HG02642 (cell line): ENCODE data around the gene KCNC2.
"Not testable (repeated sequence)": the region's sequence is repeated elsewhere in the genome, so short reads cannot be mapped to it uniquely, and the experiment has no call there.

Experiments
- ATAC-seq: cut with Tn5 transposase; IDR thresholded peaks from one replicate; pipeline ENCODE4 v1.9.1; 2021; ENCODE audit warnings: mild to moderate bottlenecking; ENCODE audit not compliant: unreplicated experiment, poor library complexity

KCNC2 gene

DNA sequence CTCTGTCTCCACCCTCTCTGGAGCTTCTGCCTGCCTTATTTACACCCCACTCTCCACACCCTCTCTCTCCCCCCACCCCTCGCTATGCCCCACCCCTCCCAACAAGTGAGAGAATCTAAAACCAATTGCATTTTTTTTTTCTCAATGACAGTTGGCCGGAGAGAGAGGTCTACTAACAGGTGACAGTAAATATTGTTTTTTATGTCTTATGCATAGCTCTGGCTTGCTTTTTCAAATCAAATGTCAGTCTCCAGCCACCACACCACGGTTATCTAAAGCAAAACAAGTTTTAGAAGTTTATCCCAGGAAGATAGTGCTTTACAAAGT is at the start of gene KCNC2:
KCNC2 (minus strand) TSS at position 28 of the 327 bp plus-strand sequence.
- ATAC-seq = no peak

DNA sequence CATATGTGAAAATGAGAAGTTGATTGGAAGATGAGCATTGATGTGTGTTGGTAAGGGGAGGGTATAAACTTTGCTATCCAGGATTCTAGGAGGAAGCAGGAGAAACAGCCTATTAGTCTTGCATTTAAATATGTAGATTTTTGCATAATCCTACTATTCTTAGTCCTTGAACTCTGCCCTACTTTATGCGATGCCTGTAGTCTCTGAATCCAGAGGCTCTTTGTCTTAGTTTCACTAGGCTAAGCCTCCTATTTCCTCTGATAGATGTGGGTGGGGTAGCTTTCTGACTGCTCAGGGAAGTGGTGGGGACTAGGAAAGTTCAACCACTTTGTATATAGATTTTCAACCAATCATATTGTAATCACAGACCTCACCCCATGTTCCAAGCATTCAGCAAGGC is 49.5 kb upstream of the KCNC2 start:
- ATAC-seq = no peak

GRCh38 chr12:75257510-75257909 is 47.9 kb upstream of the KCNC2 start:
- no peak for ATAC-seq

DNA sequence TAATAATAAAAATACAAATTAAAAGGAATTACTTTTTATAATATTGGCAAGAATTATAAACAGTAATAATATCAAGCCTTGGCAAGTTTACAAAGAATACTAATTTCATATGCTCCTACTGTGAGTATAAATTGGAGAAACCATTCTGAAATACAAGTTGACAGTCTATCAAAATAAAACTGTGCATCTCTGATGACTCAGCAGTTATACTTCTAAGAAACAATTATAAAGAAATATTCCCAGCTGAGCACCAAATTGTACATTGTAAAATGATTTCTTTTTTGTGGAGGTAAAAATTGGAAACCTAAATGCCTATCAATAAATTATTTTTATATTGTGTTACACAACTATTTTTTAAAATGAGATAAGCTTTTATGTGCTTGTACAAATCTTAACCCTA is 35.5 kb upstream of the KCNC2 start:
- no peak for ATAC-seq

DNA sequence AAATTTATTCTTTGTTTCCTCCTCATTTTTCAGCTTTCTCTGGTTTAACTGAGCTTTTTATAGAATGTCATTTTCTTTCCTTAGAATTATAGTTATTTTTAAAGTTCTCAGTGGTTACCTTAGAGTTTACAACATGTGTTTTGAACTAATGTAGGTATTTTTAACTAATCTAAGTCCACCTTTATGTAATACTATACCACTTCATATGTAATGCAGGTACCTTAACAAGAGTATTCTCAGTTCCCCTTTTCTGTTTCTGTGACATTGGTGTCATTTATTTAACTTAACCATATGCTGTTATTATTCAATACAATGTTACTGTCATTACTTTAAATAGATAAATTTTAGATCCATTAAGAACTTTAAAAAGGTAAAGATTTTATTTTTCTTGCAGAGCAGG is 30.3 kb upstream of the KCNC2 start:
- ATAC-seq = peak; percentile 54

- ATAC-seq = no peak
Observed at GRCh38 chr12:75236206-75236605, 26.6 kb upstream of the KCNC2 start.

DNA sequence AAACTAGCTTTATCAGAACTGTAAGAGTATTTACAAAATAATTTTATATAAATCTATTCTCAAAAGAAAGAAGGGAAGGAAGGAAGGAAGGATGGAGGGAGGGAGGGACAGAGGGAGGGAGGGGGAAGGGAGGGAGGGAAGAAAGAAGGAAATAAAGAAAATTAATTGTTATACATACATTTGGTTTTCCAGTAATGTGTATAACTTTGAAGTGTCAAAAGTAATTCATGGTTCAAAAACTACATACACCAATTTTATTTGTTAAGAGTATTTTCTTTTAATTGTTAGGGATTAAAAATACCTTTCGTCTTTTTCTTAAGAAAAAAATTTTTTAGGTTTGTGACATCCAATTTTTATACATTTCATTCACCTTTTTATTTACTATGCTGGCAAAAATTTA is 17.5 kb upstream of the KCNC2 start:
- no peak for ATAC-seq

DNA sequence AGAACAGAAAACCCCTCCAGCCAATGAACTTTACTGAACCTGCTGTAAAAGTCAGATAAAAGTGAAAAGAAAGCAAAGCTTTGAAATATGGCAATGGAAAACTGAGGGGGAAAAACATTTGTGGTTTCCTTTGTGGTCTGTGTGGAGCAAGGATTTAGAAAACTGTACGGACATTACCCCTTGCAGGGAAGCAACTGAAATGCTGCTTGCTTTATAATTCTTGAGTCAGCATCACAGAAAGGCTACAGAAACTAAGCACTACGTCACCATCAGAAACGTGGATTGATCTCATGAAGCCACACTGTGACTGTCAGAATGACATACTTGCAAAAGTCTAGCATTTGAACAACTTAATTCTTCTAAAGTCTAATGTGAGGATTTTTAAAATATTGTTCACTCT is 2.4 kb upstream of the KCNC2 start:
- no peak for ATAC-seq

- ATAC-seq = no peak
Observed at GRCh38 chr12:75208856-75209811, 505 bp downstream of the KCNC2 start.

DNA sequence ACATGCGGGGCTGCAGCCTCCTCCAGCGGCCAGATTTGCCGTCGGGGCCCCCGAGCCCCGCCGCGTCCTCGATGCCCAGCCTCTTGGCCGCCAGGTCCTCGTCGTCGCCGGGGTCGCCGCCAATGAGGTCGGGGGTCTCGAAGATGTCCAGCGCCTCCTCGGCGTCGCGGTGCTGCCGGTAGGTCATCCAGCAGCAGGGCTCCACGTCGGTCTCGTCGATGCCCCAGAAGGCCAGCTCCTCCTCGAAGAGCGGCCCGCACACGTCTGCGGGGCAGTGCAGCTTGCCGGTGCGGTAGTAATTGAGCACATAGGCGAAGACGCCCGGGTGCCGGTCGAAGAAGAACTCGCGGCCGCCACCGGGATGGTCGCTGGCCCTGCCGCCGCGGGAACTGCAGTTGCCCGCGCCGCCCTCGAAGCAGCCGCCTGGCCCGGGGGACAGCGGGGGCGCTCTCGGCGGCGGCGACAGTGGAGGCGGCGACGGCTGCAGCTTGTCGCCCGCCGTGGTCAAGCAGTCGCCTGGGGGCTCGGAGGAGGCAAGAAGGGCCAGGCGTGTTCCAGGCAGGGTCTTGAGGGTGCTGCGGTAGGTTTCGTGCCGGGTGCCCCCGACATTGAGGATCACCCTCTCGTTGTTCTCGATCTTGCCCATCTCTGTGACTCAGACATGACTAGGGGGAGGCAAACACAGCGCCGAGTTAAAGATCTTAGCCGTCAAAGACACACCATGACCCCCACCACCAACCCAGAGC is 2.1 kb downstream of the KCNC2 start:
- no peak for ATAC-seq

GRCh38 chr12:75205558-75205957 is 4.1 kb downstream of the KCNC2 start:
- no peak for ATAC-seq

- no peak for ATAC-seq
Observed at GRCh38 chr12:75196865-75197264, 12.8 kb downstream of the KCNC2 start.

GRCh38 chr12:75196408-75196807 is 13.2 kb downstream of the KCNC2 start:
- no peak for ATAC-seq

DNA sequence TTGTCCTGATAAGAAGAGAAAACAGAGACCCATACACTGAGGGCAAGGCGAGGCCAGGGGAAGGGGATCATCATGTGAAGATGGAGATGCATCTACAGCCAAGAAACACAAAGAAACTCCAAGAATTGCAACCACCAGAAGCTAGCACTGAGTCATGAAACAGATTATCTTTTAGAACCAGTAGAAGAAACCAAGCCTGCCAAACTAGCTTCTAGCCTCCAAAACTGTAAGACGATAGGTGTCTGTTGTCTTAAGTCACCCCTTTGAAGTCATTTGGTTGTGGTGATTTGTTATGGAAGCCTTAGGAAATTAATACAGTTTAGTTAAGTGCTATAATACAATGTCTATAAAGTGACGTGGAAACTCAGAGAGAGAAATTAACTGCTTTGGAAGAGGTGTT is 15.4 kb downstream of the KCNC2 start:
- no peak for ATAC-seq

DNA sequence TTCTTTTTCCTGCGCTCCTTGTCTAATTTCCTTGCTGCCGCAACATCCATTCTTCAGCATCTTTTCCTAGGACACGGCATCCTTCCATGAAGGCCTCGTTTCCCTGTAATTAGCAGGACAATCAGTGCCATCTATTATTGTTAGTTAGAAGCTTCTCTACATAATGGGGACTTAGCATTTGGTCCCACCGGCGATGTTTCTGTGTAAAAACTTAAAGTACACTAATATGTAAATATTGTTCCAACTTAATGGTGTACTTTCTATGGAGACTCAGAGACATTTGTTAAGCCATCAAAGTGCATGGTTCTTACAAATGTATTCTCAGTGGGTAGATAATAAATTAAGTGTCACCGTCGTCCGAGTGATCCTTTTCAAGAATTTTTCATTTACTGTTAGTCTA is 17.4 kb downstream of the KCNC2 start:
- ATAC-seq = no peak

DNA sequence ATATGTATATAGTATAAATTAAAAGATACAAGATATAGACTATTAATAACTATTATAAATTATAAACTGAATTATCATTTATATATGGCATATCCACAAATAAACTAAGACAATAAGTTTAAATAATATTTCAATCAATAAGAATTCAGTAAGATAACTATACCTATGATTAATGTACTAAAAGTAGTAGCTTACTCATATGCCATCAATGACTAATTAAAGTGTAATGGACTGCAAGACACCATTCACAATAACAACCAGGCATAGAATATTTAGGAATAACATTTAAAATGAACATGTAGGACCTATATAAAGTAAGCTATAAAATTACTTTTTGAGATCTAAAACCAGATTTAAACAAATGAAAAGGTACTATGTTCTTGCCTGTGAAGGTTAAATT is 18.8 kb downstream of the KCNC2 start:
- ATAC-seq = no peak

DNA sequence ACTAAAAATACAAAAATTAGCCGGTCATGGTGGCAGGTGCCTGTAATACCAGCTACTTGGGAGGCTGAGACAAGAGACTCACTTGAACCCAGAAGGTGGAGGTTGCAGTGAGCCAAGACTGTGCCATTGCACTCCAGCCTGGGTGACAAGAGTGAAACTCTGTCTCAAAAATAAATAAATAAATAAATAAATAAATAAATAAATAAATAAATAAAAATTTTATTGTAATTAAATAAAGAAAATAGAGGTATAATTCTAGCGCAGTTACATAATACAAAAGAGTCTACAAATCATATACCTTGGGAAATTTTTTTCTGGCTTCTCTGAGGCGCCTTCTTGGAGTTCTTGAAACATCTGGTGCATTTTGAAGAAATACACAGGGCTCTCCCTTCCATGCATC is 23.8 kb downstream of the KCNC2 start:
- not testable (repeated sequence) for ATAC-seq

DNA sequence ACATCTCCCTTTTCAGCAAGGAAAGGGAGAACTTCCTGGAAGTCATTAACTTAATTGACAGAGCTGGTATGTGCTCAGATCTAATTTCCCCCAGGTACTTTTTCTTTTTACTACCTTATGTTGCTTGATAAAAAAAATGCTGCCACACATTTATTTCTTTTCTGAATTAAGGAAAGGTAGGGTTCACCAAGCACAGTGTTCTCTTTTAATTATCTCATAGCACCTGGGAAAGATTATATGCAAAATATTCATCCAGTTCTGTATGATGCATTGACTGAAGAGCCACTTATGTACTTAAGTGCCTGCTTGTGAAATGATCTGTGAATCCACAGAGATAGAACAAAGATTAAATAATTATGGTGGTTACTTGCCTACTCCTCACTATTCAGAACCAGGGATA is 25.1 kb downstream of the KCNC2 start:
- ATAC-seq = no peak

GRCh38 chr12:75183967-75184366 is 25.7 kb downstream of the KCNC2 start:
- ATAC-seq = no peak

DNA sequence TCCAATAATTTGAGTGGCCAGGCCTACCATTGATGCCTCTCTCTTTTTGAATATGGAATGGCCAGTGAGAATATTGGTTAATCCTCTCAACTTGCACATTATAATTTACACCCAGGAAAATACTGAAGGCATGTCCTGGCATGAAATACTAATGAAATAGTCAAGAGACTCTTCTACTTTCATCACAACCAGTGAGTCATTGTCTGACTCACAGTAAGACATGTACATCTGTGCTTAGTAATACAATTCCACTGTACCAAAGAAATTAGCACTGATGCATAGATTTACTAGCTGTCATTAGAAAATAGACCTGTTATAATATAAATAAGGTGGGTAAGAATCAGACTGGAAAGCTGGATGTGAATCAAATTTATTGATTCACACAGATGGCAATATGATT is 31.6 kb downstream of the KCNC2 start:
- peak; percentile 79 for ATAC-seq

DNA sequence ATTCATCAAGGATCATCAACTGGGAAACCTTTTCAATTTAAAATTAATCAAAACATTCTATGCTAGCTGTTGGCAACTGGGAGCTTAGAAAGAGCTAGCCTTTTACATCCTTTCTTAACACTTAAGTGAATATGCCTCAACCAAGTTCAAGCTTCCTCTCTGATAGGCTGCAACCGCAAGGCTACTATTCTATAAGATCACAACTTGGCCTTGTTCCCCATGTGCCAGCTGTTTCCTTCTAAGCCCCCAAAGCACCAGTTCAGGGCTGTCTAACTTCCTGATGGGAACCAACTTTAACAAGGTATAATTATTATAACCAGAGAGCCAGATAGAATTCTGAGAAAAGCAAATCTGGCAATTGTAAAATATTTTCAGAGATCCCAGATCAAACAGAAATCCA is 37.0 kb downstream of the KCNC2 start:
- ATAC-seq = no peak
